Neutrophil (primary cell): ENCODE data around the gene SHH.

Source experiments
- H3K27ac ChIP-seq: fragments of 200-600 bp; sonication (generic); 2 replicates; pipeline ENCODE4 v1.5.1; 2016; ENCODE audit warnings: mild to moderate bottlenecking, moderate library complexity
- H3K27me3 ChIP-seq: fragments of 200-600 bp; sonication (generic); 2 replicates; pipeline ENCODE4 v1.6.0; 2016; ENCODE audit warnings: mild to moderate bottlenecking
- H3K36me3 ChIP-seq: fragments of 200-600 bp; sonication (generic); 2 replicates; pipeline ENCODE4 v1.5.1; 2017
- H3K4me1 ChIP-seq, 2 experiments: fragments of 200-600 bp in 1 of 2; sonication (generic) in 1 of 2; 1 replicate in 1 of 2; 2 replicates in 1 of 2; pipeline versions ENCODE4 v1.5.1 to v1.6.1; 2013 to 2016; ENCODE audit warnings: low read depth in 1 of 2, low read length in 1 of 2, mild to moderate bottlenecking in 1 of 2, moderate library complexity in 1 of 2; ENCODE audit not compliant: control insufficient read depth in 1 of 2, insufficient read depth in 1 of 2
- H3K4me3 ChIP-seq, 2 experiments: fragments of 200-600 bp in 1 of 2; sonication (generic) in 1 of 2; 1 replicate in 1 of 2; 2 replicates in 1 of 2; pipeline ENCODE4 v1.5.1; 2013 to 2016; ENCODE audit warnings: low read depth in 1 of 2, low read length in 1 of 2, mild to moderate bottlenecking in 1 of 2, moderate library complexity in 1 of 2
- H3K9me3 ChIP-seq: fragments of 200-600 bp; sonication (generic); 2 replicates; pipeline ENCODE4 v1.5.1; 2016
- CTCF ChIP-seq: fragments of 200-600 bp; sonication (generic); IDR thresholded peaks from 2 replicates; pipeline ENCODE4 v1.5.1; 2016; ENCODE audit warnings: antibody characterized with exemption

Gene SHH

GRCh38 chr7:155850001-155850436, 37.8 kb upstream of the SHH start:
- H3K9me3 ChIP-seq: no peaks in the 10 kb centered on the region

GRCh38 chr7:155848691-155849669, 36.7 kb upstream of the SHH start:
- H3K36me3 ChIP-seq: no peaks in the 10 kb centered on the region
- H3K9me3 ChIP-seq: no peaks in the 10 kb centered on the region
- H3K4me3 ChIP-seq: no peak overlapping the region
- peaks cover 12% of the 10 kb centered on the region for H3K27me3 ChIP-seq
- H3K27ac ChIP-seq: no peak overlapping the region
- H3K4me1 ChIP-seq: no peaks in the 10 kb centered on the region
- TF ChIP-seq CTCF: no peak

More at GRCh38 chr7:155850001-155850436, 37.8 kb upstream of the SHH start:
- Histone ChIP-seq H3K36me3 (no peaks in the 10 kb centered on the region), H3K27me3 (peaks cover 12% of the 10 kb centered on the region), H3K27ac (no peak overlapping the region), H3K4me3 (no peak overlapping the region), H3K4me1 (no peaks in the 10 kb centered on the region)
- no peak for TF ChIP-seq CTCF

GRCh38 chr7:155847821-155848435, 35.7 kb upstream of the SHH start:
- Histone ChIP-seq H3K36me3 (no peaks in the 10 kb centered on the region), H3K4me1 (no peaks in the 10 kb centered on the region), H3K4me3 (no peak overlapping the region), H3K27ac (no peak overlapping the region), H3K27me3 (peaks cover 12% of the 10 kb centered on the region), H3K9me3 (no peaks in the 10 kb centered on the region)
- TF ChIP-seq CTCF: no peak

- H3K27me3 ChIP-seq: peaks cover 13% of the 10 kb centered on the region
- H3K27ac ChIP-seq: no peak overlapping the region
- H3K9me3 ChIP-seq: no peaks in the 10 kb centered on the region
- H3K4me3 ChIP-seq: no peak overlapping the region
- H3K36me3 ChIP-seq: no peaks in the 10 kb centered on the region
- TF ChIP-seq CTCF: no peak
- no peaks in the 10 kb centered on the region for H3K4me1 ChIP-seq
Observed at GRCh38 chr7:155846936-155847335, 34.7 kb upstream of the SHH start.

GRCh38 chr7:155846156-155846555, 33.9 kb upstream of the SHH start:
- peaks cover 17% of the 10 kb centered on the region for H3K27me3 ChIP-seq
- H3K4me3 ChIP-seq: no peak overlapping the region
- H3K4me1 ChIP-seq: no peaks in the 10 kb centered on the region
- H3K27ac ChIP-seq: no peak overlapping the region
- H3K36me3 ChIP-seq: no peaks in the 10 kb centered on the region
- TF ChIP-seq CTCF: no peak
- no peaks in the 10 kb centered on the region for H3K9me3 ChIP-seq
